IMR-90 (cell line): ENCODE data around the gene RELT. TPM values are rescaled to one million over a fixed set of nuclear protein-coding genes. Genes with fewer than 3 reads are reported as not detected.
A peak's percentile ranks its signal among the peaks of the same experiment; 100 is the strongest.

Source experiments
- ATAC-seq: fragments of 200-7000 bp; cut with Tn5 transposase; 2 replicates; pipeline ENCODE4 v1.9.1; 2020; ENCODE audit warnings: low read depth, mild to moderate bottlenecking, moderate library complexity
- BruUV-seq: library from RNA; stranded (reverse); fragments of 400-500 nt; replicated peaks from 2 replicates; lab custom pipeline; 2021; lab: Mats Ljungman, UMichigan
- CTCF ChIA-PET: fragments of 300-600 bp; formaldehyde crosslinking; extraction: SDS; loops from one replicate; lab custom pipeline; 2021; ENCODE audit warnings: antibody characterized with exemption; lab: Yijun Ruan, JAX
- POLR2A ChIA-PET: fragments of 300-600 bp; sonication (Branson Sonifier 250); formaldehyde crosslinking; loops from one replicate; lab custom pipeline; 2022; ENCODE audit warnings: antibody characterized with exemption; ENCODE audit not compliant: unreplicated experiment; lab: Charles Lee
- DNase-seq: peaks from one replicate; pipeline ENCODE4 v3.0.0; 2013
- H2AFZ ChIP-seq: replicated peaks from 2 replicates; pipeline ENCODE3; 2013; ENCODE audit warnings: low read length, mild to moderate bottlenecking; ENCODE audit not compliant: poor library complexity
- H2AK5ac ChIP-seq: 2 replicates; pipeline ENCODE4 v1.6.1; 2013; ENCODE audit warnings: low read depth, low read length, inconsistent platforms
- H2AK9ac ChIP-seq: replicated peaks from 2 replicates; pipeline ENCODE3; 2013; ENCODE audit warnings: mild to moderate bottlenecking, low read depth, low read length, moderate library complexity; ENCODE audit not compliant: poor library complexity
- H2BK120ac ChIP-seq: 2 replicates; pipeline ENCODE4 v1.6.1; 2013; ENCODE audit warnings: low read depth, low read length, inconsistent platforms
- H2BK15ac ChIP-seq: 3 replicates; pipeline ENCODE4 v1.6.1; 2013; ENCODE audit warnings: low read depth, low read length, inconsistent platforms
- H2BK20ac ChIP-seq: 2 replicates; pipeline ENCODE4 v1.6.1; 2013; ENCODE audit warnings: low read depth, mild to moderate bottlenecking, inconsistent platforms, low read length, moderate library complexity
- H2BK5ac ChIP-seq: 2 replicates; pipeline ENCODE4 v1.6.1; 2013; ENCODE audit warnings: mild to moderate bottlenecking, low read depth, low read length, inconsistent platforms; ENCODE audit not compliant: poor library complexity, severe bottlenecking
- H3K14ac ChIP-seq: replicated peaks from 2 replicates; pipeline ENCODE4 v1.6.1; 2013; ENCODE audit warnings: low read depth, low read length, inconsistent platforms
- H3K18ac ChIP-seq: 2 replicates; pipeline ENCODE4 v1.6.1; 2013; ENCODE audit warnings: low read depth, low read length, control low read depth
- H3K23ac ChIP-seq: 2 replicates; pipeline ENCODE4 v1.6.1; 2013; ENCODE audit warnings: low read depth, low read length, inconsistent platforms
- H3K27ac ChIP-seq: 2 replicates; pipeline ENCODE4 v1.5.1; 2013; ENCODE audit warnings: mild to moderate bottlenecking, control low read depth, low read length; ENCODE audit not compliant: insufficient read depth
- H3K27me3 ChIP-seq: 2 replicates; pipeline ENCODE4 v1.6.1; 2013; ENCODE audit warnings: low read length; ENCODE audit not compliant: control insufficient read depth, insufficient read depth
- H3K36me3 ChIP-seq: 2 replicates; pipeline ENCODE4 v1.6.1; 2013; ENCODE audit warnings: low read length, mixed read lengths; ENCODE audit not compliant: control insufficient read depth, insufficient read depth
- H3K4ac ChIP-seq: 2 replicates; pipeline ENCODE4 v1.6.1; 2013; ENCODE audit warnings: low read depth, low read length, inconsistent platforms
- H3K4me1 ChIP-seq: 2 replicates; pipeline ENCODE4 v1.6.1; 2013; ENCODE audit warnings: low read length, mixed read lengths; ENCODE audit not compliant: control insufficient read depth, insufficient read depth
- H3K4me2 ChIP-seq: 2 replicates; pipeline ENCODE4 v1.6.1; 2013; ENCODE audit warnings: low read depth, mild to moderate bottlenecking, control low read depth, low read length, moderate library complexity
- H3K4me3 ChIP-seq: 2 replicates; pipeline ENCODE4 v1.5.1; 2013; ENCODE audit warnings: low read depth, mild to moderate bottlenecking, control low read depth, low read length, moderate library complexity; ENCODE audit not compliant: insufficient read depth
- H3K56ac ChIP-seq: 2 replicates; pipeline ENCODE4 v1.6.1; 2013; ENCODE audit warnings: low read length, inconsistent platforms; ENCODE audit not compliant: insufficient read depth; ENCODE audit errors: extremely low read depth
- H3K79me1 ChIP-seq, 2 experiments: 2 replicates each; pipeline ENCODE4 v1.6.1; 2013; ENCODE audit warnings: low read length in 2 of 2, inconsistent platforms in 1 of 2, low read depth in 1 of 2
- H3K9ac ChIP-seq: 2 replicates; pipeline ENCODE4 v1.6.1; 2013; ENCODE audit warnings: low read depth, low read length, control low read depth
- H3K9me1 ChIP-seq: 2 replicates; pipeline ENCODE4 v1.6.1; 2013; ENCODE audit warnings: low read length, inconsistent platforms; ENCODE audit not compliant: insufficient read depth
- H3K9me3 ChIP-seq: 2 replicates; pipeline ENCODE4 v1.6.1; 2013; ENCODE audit warnings: low read length; ENCODE audit not compliant: control insufficient read depth, insufficient read depth
- H4K20me1 ChIP-seq: 2 replicates; pipeline ENCODE4 v1.6.1; 2013; ENCODE audit warnings: low read length, inconsistent platforms; ENCODE audit not compliant: insufficient read depth
- H4K5ac ChIP-seq: 2 replicates; pipeline ENCODE4 v1.6.1; 2013; ENCODE audit warnings: mild to moderate bottlenecking, low read depth, low read length, control low read depth
- H4K8ac ChIP-seq, 2 experiments: 2 replicates each; pipeline ENCODE4 v1.6.1; 2013; ENCODE audit warnings: low read depth in 2 of 2, low read length in 2 of 2, control low read depth in 1 of 2, inconsistent platforms in 1 of 2
- H4K91ac ChIP-seq: 2 replicates; pipeline ENCODE4 v1.6.1; 2013; ENCODE audit warnings: low read depth, low read length, inconsistent platforms; ENCODE audit not compliant: insufficient read depth
- BHLHE40 ChIP-seq: fragments of 150-350 bp; IDR thresholded peaks from 2 replicates; pipeline ENCODE4 v1.6.1; 2016; ENCODE audit warnings: mild to moderate bottlenecking, low read depth, low read length
- CEBPB ChIP-seq: IDR thresholded peaks from 2 replicates; pipeline ENCODE4 v1.6.1; 2012; ENCODE audit warnings: low read depth, low read length, improper control_type of control experiment
- CHD1 ChIP-seq: IDR thresholded peaks from 2 replicates; pipeline ENCODE4 v1.6.1; 2012; ENCODE audit warnings: low read depth, low read length, improper control_type of control experiment
- CTCF ChIP-seq: conservative IDR thresholded peaks from 2 replicates; pipeline ENCODE4 v1.5.1; 2012; ENCODE audit warnings: mild to moderate bottlenecking, low read depth, low read length, improper control_type of control experiment
- ELK1 ChIP-seq: fragments of 150-350 bp; IDR thresholded peaks from 2 replicates; pipeline ENCODE4 v1.6.1; 2016; ENCODE audit warnings: low read depth, mild to moderate bottlenecking, low read length, moderate library complexity, borderline replicate concordance
- MAZ ChIP-seq: IDR thresholded peaks from 2 replicates; pipeline ENCODE4 v1.6.1; 2012; ENCODE audit warnings: low read depth, mild to moderate bottlenecking, low read length, improper control_type of control experiment, moderate library complexity, borderline replicate concordance
- NFE2L2 ChIP-seq: fragments of 150-350 bp; IDR thresholded peaks from 2 replicates; pipeline ENCODE4 v1.6.1; 2016; ENCODE audit warnings: low read depth, mild to moderate bottlenecking, low read length
- POLR2A ChIP-seq: IDR thresholded peaks from 2 replicates; pipeline ENCODE4 v1.6.1; 2012; ENCODE audit warnings: mild to moderate bottlenecking, low read depth, low read length
- RAD21 ChIP-seq: IDR thresholded peaks from 2 replicates; pipeline ENCODE4 v1.6.1; 2012; ENCODE audit warnings: low read length, improper control_type of control experiment
- RCOR1 ChIP-seq: IDR thresholded peaks from 2 replicates; pipeline ENCODE4 v1.6.1; 2012; ENCODE audit warnings: mild to moderate bottlenecking, low read length, improper control_type of control experiment; ENCODE audit not compliant: insufficient replicate concordance
- SMC3 ChIP-seq: fragments of 150-350 bp; IDR thresholded peaks from 2 replicates; pipeline ENCODE4 v1.6.1; 2016; ENCODE audit warnings: low read depth, mild to moderate bottlenecking, antibody characterized with exemption, low read length, moderate library complexity
- WGBS, 2 experiments: methylation state at CpG; one replicate each; pipeline versions ENCODE4 v1.1.5 to v1.1.7; 2013; ENCODE audit warnings: missing lambda C conversion rate in 2 of 2; ENCODE audit not compliant: insufficient read length in 1 of 2; ENCODE audit errors: extremely low coverage in 2 of 2; 5-methylcytosine and 5-hydroxymethylcytosine counted together
- dilution Hi-C: fragments of 300-500 bp; cut with HindIII; formaldehyde crosslinking; loops from one replicate; pipeline ENCODE4 v1.14.3; 2018; ENCODE audit warnings: low sequenced_read_pairs; ENCODE audit not compliant: unreplicated experiment
- in situ Hi-C: fragments of 300-500 bp; cut with MboI; formaldehyde crosslinking; loops from 3 replicates; pipeline ENCODE4 v1.14.3; 2019; ENCODE audit warnings: low sequenced_read_pairs, inconsistent platforms, mixed read lengths
- intact Hi-C: fragments of 100-400 bp; cut with micrococcal nuclease; formaldehyde crosslinking; loops from 2 replicates; pipeline ENCODE4 v1.10.0; 2022
- polyA plus RNA-seq, 3 experiments: library from polyadenylated mRNA; depleted of rRNA; stranded (reverse); fragments of >200 nt; gene quantifications; 2 replicates each; pipeline ENCODE4 v1.2.3, GENCODE V29; 2012; ENCODE audit warnings: low replicate concordance in 1 of 3
- total RNA-seq: library from RNA; depleted of rRNA; stranded (reverse); fragments of >200 nt; gene quantifications from 2 replicates; pipeline ENCODE4 v1.2.3, GENCODE V29; 2012

Gene RELT
- total and polyA plus RNA-seq, 2 of the 4 experiments (the other 2 are of a cell fraction), result 2.3 to 5.3 TPM

GRCh38 chr11:73359930-73360742, 16.1 kb upstream of the RELT start:
- Histone ChIP-seq H4K20me1 (peaks cover 39% of the 10 kb centered on the region), H3K14ac (no peak overlapping the region), H3K4me3 (no peak overlapping the region), H2BK5ac (no peak overlapping the region), H3K23ac (no peak overlapping the region), H4K5ac (no peak overlapping the region), H3K27me3 (no peaks in the 10 kb centered on the region), H3K9me3 (no peaks in the 10 kb centered on the region), H3K9me1 (peaks cover 10% of the 10 kb centered on the region), H3K4me2 (no peak overlapping the region), H2BK15ac (no peak overlapping the region), H2AK9ac (peak overlapping the region; percentile 3), H3K56ac (no peak overlapping the region), H3K4me1 (peaks cover 9% of the 10 kb centered on the region; the same call in 1 of the 2 replicates), H2BK20ac (no peak overlapping the region), H3K36me3 (peaks cover 90% of the 10 kb centered on the region), H4K8ac (no peak overlapping the region), H3K79me1 (peaks cover 2 to 58% of the 10 kb centered on the region in 2 experiments), H2BK120ac (no peak overlapping the region), H3K27ac (no peak overlapping the region), H4K91ac (no peak overlapping the region), H2AFZ (peak overlapping the region; percentile 8), H2AK5ac (no peak overlapping the region), H3K9ac (no peak overlapping the region), H3K4ac (no peak overlapping the region), H3K18ac (no peak overlapping the region)
- CTCF ChIA-PET, result interaction anchor here (1.0 to 3.1 kb wide), 5 partner anchors 9 to 70 kb away, joined by 3 to 11 read pairs (median 3); no protein-coding TSS in a partner anchor
- WGBS, 2 experiments, result 93% methylated on average over 14 of the region's 19 CpGs; no CpG with 5 or more reads in 1 of the 2 experiments
- no TSS peak for BruUV-seq
- peak; percentile 48 for TF ChIP-seq RAD21
- TF ChIP-seq NFE2L2, result no peak
- TF ChIP-seq BHLHE40, result no peak
- no peak for TF ChIP-seq RCOR1
- TF ChIP-seq MAZ, result no peak
- TF ChIP-seq POLR2A, result no peak
- TF ChIP-seq ELK1, result no peak
- no peak for TF ChIP-seq CEBPB
- peak; percentile 42 for TF ChIP-seq SMC3
- TF ChIP-seq CHD1, result no peak
- peak; percentile 43 for TF ChIP-seq CTCF
- DNase-seq (peak; percentile 49), ATAC-seq (peak; percentile 36; the same call in 1 of the 2 replicates)
- dilution Hi-C loops, result no loop called here
- POLR2A ChIA-PET, result no interaction called here
- intact Hi-C loops, result loop anchor here (1.0 kb wide), 1 partner anchor 53 kb away; no protein-coding TSS in a partner anchor
- in situ Hi-C loops, result no loop called here
